Cardiac muscle cell (in vitro differentiated cells and primary cell): ENCODE data around the gene BCL11A. TPM values are rescaled to one million over a fixed set of nuclear protein-coding genes. Genes with fewer than 3 reads are reported as not detected.
A peak's percentile ranks its signal among the peaks of the same experiment; 100 is the strongest.

Source experiments
- DNase-seq, 2 donors: peaks; one replicate each; pipeline versions ENCODE4 v3.0.0 to v3.0.0-alpha.2; 2010 to 2017; ENCODE audit warnings: low read depth in 1 of 2, low spot score in 1 of 2
- H3K27ac ChIP-seq: fragments of 200-600 bp; sonication (generic); 2 replicates; pipeline ENCODE4 v1.5.1; 2016
- H3K27me3 ChIP-seq: fragments of 200-600 bp; sonication (generic); 2 replicates; pipeline ENCODE4 v1.6.0; 2016; ENCODE audit warnings: control low read depth
- H3K36me3 ChIP-seq: fragments of 200-600 bp; sonication (generic); 2 replicates; pipeline ENCODE4 v1.5.1; 2016; ENCODE audit warnings: control low read depth
- H3K4me1 ChIP-seq: fragments of 200-600 bp; sonication (generic); 2 replicates; pipeline ENCODE4 v1.8.1; 2017; ENCODE audit warnings: low read depth, mild to moderate bottlenecking, mixed run types
- H3K4me3 ChIP-seq: fragments of 200-600 bp; sonication (generic); 2 replicates; pipeline ENCODE4 v1.5.1; 2016; ENCODE audit warnings: mild to moderate bottlenecking
- H3K9me3 ChIP-seq: fragments of 200-600 bp; sonication (generic); 2 replicates; pipeline ENCODE4 v1.5.1; 2017; ENCODE audit warnings: low read depth, mild to moderate bottlenecking, control low read depth
- polyA plus RNA-seq: library from polyadenylated mRNA; unstranded; fragments of >200 nt; fragmentation: Nextera tagmentation; extraction: Ambion mirVana; gene quantifications from 2 replicates; pipeline ENCODE4 v1.2.1, GENCODE V29; 2016
- total RNA-seq: library from RNA; depleted of rRNA; stranded (reverse); fragments of >200 nt; gene quantifications from 2 replicates; pipeline ENCODE4 v1.2.3, GENCODE V29; 2016
- TF ChIP-seq, protein P1 (sequence below): IDR thresholded peaks from 2 replicates; pipeline ENCODE4 v1.5.1; 2012; ENCODE audit warnings: low read depth, mild to moderate bottlenecking, low read length

BCL11A gene
- total and polyA plus RNA-seq, 2 experiments from 2014 or later, result 15.7 to 19.8 TPM

DNA sequence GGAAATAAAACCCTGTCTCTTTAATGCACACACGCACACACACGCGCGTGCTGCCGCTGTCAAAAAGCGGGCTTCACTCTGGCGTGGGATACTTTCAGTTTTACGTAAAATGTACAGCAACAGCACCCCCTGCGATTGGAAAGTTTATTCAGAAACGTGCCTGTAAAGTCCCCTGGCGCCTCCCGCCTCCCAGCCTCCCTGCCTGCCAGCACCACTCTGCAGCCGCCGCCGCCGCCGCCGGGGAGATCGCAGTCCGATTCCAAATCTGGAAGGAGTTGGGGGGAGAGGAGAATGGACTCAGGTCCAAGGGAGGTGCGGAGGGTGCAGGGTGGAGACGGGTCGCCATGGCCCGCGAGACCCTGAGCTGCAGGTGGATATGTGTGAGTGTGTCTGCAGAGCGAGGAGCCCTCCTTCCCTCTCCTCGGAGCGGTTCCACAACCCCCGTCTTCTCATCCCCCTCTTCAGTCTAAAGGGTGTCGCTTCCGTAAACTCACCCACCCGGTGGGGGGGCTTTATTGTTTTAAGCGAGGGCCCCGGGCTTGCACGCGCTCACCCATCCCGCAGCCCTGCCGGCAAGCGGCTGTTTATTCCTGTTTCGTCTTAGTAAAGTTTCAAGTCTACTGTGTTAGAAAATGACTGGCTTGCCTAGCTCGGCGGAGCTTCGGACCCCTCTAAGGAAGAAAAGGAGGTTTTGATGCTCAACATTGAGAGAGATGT lies 1.8 kb upstream of the BCL11A start:
- Histone ChIP-seq H3K4me1 (peaks cover 3% of the 10 kb centered on the region), H3K4me3 (peak overlapping the region; percentile 87), H3K36me3 (no peaks in the 10 kb centered on the region), H3K27me3 (peaks cover 53% of the 10 kb centered on the region), H3K9me3 (no peaks in the 10 kb centered on the region), H3K27ac (no peak overlapping the region)
- peak; percentile 79 to 82 for DNase-seq
- TF ChIP-seq, protein P1, sequence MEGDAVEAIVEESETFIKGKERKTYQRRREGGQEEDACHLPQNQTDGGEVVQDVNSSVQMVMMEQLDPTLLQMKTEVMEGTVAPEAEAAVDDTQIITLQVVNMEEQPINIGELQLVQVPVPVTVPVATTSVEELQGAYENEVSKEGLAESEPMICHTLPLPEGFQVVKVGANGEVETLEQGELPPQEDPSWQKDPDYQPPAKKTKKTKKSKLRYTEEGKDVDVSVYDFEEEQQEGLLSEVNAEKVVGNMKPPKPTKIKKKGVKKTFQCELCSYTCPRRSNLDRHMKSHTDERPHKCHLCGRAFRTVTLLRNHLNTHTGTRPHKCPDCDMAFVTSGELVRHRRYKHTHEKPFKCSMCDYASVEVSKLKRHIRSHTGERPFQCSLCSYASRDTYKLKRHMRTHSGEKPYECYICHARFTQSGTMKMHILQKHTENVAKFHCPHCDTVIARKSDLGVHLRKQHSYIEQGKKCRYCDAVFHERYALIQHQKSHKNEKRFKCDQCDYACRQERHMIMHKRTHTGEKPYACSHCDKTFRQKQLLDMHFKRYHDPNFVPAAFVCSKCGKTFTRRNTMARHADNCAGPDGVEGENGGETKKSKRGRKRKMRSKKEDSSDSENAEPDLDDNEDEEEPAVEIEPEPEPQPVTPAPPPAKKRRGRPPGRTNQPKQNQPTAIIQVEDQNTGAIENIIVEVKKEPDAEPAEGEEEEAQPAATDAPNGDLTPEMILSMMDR, result peak; percentile 41

DNA sequence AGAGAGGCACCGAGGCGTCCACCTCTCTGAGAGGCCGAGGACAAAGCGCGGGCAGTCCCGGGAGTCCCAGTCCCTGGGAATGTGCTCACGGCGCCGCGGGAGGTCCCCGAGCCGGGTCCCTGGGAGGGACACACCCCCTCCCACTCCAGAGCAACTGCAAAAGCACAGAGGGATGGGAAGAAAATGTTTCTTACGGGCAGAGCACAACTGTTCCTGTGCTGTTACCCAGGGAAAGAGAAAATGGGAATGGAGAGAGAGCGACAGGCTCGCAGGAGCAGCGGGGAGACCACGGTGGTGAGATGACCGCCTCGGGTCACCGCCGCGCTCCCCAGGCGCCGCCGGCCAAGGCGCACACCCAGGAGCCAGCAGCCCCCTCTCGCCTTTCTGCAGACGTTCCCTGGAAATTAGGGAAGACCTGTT lies 1.2 kb upstream of the BCL11A start:
- TF ChIP-seq, protein P1, result no peak
- Histone ChIP-seq H3K4me3 (peak overlapping the region; percentile 87), H3K36me3 (no peaks in the 10 kb centered on the region), H3K27ac (no peak overlapping the region), H3K9me3 (no peaks in the 10 kb centered on the region), H3K27me3 (peaks cover 48% of the 10 kb centered on the region), H3K4me1 (peaks cover 3% of the 10 kb centered on the region)
- DNase-seq, result peak in 1 of 2 donors; percentile 49

DNA sequence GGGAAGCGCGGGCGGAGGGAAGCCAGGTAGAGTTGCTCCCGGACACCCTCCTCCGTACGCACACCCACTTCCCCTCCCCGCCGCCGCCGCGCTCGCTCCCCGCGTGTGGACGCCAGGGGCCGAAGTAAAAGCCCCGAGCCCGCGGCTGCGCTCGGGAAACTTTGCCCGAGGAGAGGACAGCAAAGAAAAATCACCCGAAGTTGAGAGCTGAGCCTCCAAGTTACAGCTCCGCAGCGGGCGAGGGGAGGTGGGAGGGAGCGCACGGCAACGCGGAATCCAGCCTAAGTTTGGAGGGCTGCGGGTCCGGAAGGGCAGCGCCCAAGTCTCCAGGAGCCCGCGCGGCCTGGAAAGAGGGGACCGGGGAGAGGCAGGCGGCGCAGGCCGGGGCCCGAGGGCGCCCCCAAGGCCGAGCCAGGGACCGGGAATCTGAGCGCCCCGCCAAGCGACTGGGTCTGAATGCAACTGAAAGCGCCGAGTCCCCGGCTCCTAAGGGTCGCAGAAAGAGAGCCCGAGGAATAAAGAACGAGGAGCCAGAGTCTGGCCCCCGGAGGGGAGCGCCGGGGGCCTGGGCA lies 706 bp upstream of the BCL11A start:
- peak overlapping the region; percentile 87 for H3K4me3 ChIP-seq
- peaks cover 43% of the 10 kb centered on the region for H3K27me3 ChIP-seq
- peaks cover 3% of the 10 kb centered on the region for H3K4me1 ChIP-seq
- no peak overlapping the region for H3K27ac ChIP-seq
- peak; percentile 28 to 73 for DNase-seq
- H3K9me3 ChIP-seq, result no peaks in the 10 kb centered on the region
- no peaks in the 10 kb centered on the region for H3K36me3 ChIP-seq
- TF ChIP-seq, protein P1, result no peak

DNA sequence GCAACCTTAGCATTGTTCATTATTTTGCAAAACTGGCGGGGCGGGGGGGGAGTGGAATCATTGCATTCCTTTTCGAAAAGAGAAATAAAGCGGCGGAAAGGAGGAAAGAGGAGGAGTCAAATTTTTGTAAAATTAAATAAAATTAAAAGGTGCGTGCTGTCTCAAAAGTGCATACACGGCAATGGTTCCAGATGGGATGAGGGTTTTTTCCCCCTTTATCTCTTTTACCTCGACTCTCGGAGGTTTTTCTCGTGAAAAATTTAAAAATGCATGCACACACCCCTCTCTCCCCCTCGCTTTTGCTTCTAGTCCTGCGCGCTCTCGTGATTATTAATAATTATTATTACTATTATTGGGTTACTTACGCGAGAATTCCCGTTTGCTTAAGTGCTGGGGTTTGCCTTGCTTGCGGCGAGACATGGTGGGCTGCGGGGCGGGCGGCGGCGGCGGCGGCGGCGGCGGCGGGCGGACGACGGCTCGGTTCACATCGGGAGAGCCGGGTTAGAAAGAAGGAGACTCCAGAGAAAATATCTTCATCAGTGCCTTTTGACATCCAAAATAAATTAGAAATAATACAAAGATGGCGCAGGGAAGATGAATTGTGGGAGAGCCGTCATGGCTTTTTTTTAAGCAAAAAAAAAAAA lies 481 bp downstream of the BCL11A start:
- H3K4me1 ChIP-seq, result peaks cover 8% of the 10 kb centered on the region
- DNase-seq, result no peak
- H3K36me3 ChIP-seq, result no peaks in the 10 kb centered on the region
- no peaks in the 10 kb centered on the region for H3K9me3 ChIP-seq
- H3K4me3 ChIP-seq, result peak overlapping the region; percentile 87
- H3K27me3 ChIP-seq, result peaks cover 32% of the 10 kb centered on the region
- no peak overlapping the region for H3K27ac ChIP-seq
- TF ChIP-seq, protein P1, result no peak

DNA sequence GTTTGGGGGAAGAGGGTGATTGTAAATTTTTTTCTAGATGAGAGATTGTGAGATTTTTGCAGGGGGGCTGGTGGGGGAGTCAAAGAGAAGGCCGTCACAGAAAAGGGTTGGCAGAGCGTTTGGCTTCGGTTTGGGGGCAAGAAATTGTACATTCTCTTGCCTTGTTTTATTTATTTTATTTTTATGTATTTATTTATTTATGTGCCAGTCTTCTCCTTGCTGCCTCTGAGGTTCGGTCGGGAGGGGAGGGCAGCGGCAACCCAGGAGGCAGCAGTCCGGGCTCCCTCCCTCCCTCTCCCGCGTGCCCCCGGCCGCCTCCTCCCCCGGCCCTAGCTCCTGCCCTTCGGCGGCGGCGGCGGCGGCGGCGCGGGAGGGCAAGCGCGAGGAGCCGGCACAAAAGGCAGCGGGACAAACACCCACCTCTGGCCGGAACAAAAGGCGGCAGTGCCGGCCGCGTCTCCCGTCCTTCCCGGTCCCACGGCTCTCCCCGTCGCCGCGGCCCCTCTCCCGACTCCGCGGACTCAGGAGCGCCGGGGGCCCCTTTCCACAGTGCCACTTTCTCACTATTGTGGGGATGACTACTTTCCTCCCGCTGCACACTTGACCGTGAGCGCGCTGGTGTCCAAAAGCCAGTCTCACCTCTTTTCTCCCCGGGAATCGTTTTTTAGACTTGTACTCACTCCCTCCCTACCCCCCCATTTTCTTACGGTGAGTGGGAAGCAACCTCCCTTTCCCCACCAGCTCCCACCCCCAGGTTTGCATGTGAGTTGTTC lies 1.2 kb downstream of the BCL11A start:
- DNase-seq, result peak; percentile 22 to 65
- Histone ChIP-seq H3K27me3 (peaks cover 26% of the 10 kb centered on the region), H3K27ac (no peak overlapping the region)

More for the DNA sequence above, 1.2 kb downstream of the BCL11A start:
- H3K9me3 ChIP-seq, result no peaks in the 10 kb centered on the region
- peak overlapping the region; percentile 87 for H3K4me3 ChIP-seq
- H3K36me3 ChIP-seq, result no peaks in the 10 kb centered on the region
- peaks cover 8% of the 10 kb centered on the region for H3K4me1 ChIP-seq
- TF ChIP-seq, protein P1, result no peak
